Neural progenitor cell (in vitro differentiated cells): ENCODE results near the gene BCL2L14.

Experiments used
- EZH2phosphoT487 ChIP-seq: fragments of 200-600 bp; sonication (generic); IDR thresholded peaks from 2 replicates; pipeline ENCODE4 v1.6.1; 2017; ENCODE audit warnings: antibody characterized with exemption
- TF ChIP-seq, protein P1 (sequence below): fragments of 200-600 bp; sonication (generic); IDR thresholded peaks from 2 replicates; pipeline ENCODE4 v1.5.1; 2017; ENCODE audit warnings: antibody characterized with exemption, mild to moderate bottlenecking

DNA sequence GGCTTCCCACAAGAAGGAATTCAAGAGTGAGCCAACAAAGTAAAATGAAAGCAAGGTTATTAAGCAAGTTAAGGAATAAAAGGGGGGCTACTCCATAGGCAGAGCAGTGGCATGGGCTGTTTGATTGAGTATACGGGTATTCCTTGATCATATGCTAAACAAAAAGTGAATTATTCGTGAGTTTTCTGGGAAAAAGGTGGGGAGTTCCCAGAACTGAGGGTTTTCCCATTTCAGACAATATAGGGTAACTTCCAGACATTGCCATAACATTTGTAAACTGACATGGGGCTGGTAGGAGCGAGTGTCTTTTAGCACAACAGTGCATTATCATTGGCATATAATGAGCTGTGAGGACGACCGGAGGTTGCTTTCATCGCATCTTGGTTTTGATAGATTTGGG lies 2.0 kb upstream of the BCL2L14 start:
- TF ChIP-seq, protein P1, sequence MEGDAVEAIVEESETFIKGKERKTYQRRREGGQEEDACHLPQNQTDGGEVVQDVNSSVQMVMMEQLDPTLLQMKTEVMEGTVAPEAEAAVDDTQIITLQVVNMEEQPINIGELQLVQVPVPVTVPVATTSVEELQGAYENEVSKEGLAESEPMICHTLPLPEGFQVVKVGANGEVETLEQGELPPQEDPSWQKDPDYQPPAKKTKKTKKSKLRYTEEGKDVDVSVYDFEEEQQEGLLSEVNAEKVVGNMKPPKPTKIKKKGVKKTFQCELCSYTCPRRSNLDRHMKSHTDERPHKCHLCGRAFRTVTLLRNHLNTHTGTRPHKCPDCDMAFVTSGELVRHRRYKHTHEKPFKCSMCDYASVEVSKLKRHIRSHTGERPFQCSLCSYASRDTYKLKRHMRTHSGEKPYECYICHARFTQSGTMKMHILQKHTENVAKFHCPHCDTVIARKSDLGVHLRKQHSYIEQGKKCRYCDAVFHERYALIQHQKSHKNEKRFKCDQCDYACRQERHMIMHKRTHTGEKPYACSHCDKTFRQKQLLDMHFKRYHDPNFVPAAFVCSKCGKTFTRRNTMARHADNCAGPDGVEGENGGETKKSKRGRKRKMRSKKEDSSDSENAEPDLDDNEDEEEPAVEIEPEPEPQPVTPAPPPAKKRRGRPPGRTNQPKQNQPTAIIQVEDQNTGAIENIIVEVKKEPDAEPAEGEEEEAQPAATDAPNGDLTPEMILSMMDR = no peak
- TF ChIP-seq EZH2phosphoT487 = no peak
